Measurements from ENCODE around the gene FOLR2.

FOLR2 gene

GRCh38 chr11:72239849-72240460, 23.4 kb downstream of the FOLR2 start:
- in situ Hi-C loops (cut with MboI; ENCODE audit: low sequenced_read_pairs) = no loop called here

- in situ Hi-C loops (cut with MboI; ENCODE audit: low sequenced_read_pairs) = no loop called here
These were observed 24.1 kb downstream of the FOLR2 start for GRCh38 chr11:72240461-72241290.

- in situ Hi-C loops (cut with MboI; ENCODE audit: low sequenced_read_pairs) = no loop called here
These were observed 24.7 kb downstream of the FOLR2 start for GRCh38 chr11:72241291-72241781.

GRCh38 chr11:72242141-72242540, 25.5 kb downstream of the FOLR2 start:
- in situ Hi-C loops (cut with MboI; ENCODE audit: low sequenced_read_pairs) = no loop called here

- in situ Hi-C loops (cut with MboI; ENCODE audit: low sequenced_read_pairs) = no loop called here
These were observed 26.8 kb downstream of the FOLR2 start for GRCh38 chr11:72243173-72244059.

- in situ Hi-C loops (cut with MboI; ENCODE audit: low sequenced_read_pairs) = no loop called here
These were observed 27.4 kb downstream of the FOLR2 start, which contains the start of gene PHOX2A for GRCh38 chr11:72244060-72244360. TSS of gene PHOX2A (minus strand) at chr11:72244176. CDS start at chr11:72244004, 172 bp downstream.

- in situ Hi-C loops (cut with MboI; ENCODE audit: low sequenced_read_pairs) = no loop called here
These were observed 28.0 kb downstream of the FOLR2 start for GRCh38 chr11:72244361-72245262.

GRCh38 chr11:72245263-72245816, 28.7 kb downstream of the FOLR2 start:
- in situ Hi-C loops (cut with MboI; ENCODE audit: low sequenced_read_pairs) = no loop called here

- in situ Hi-C loops (cut with MboI; ENCODE audit: low sequenced_read_pairs) = no loop called here
These were observed 31.0 kb downstream of the FOLR2 start for GRCh38 chr11:72247584-72247983.

GRCh38 chr11:72249961-72250360, 33.4 kb downstream of the FOLR2 start:
- in situ Hi-C loops (cut with MboI; ENCODE audit: low sequenced_read_pairs) = no loop called here

- in situ Hi-C loops (cut with MboI; ENCODE audit: low sequenced_read_pairs) = no loop called here
These were observed 34.3 kb downstream of the FOLR2 start for GRCh38 chr11:72250661-72251464.

GRCh38 chr11:72251614-72252013, 35.0 kb downstream of the FOLR2 start:
- in situ Hi-C loops (cut with MboI; ENCODE audit: low sequenced_read_pairs) = no loop called here

- in situ Hi-C loops (cut with MboI; ENCODE audit: low sequenced_read_pairs) = no loop called here
These were observed 36.8 kb downstream of the FOLR2 start for GRCh38 chr11:72253392-72253791.

- in situ Hi-C loops (cut with MboI; ENCODE audit: low sequenced_read_pairs) = no loop called here
These were observed 37.9 kb downstream of the FOLR2 start for GRCh38 chr11:72254299-72254993.

- in situ Hi-C loops (cut with MboI; ENCODE audit: low sequenced_read_pairs) = no loop called here
These were observed 41.0 kb downstream of the FOLR2 start for GRCh38 chr11:72257570-72257969.

- in situ Hi-C loops (cut with MboI; ENCODE audit: low sequenced_read_pairs) = no loop called here
These were observed 42.9 kb downstream of the FOLR2 start for GRCh38 chr11:72259490-72259889.

- in situ Hi-C loops (cut with MboI; ENCODE audit: low sequenced_read_pairs) = no loop called here
These were observed 44.0 kb downstream of the FOLR2 start for GRCh38 chr11:72260574-72260973.

GRCh38 chr11:72263361-72263760, 46.8 kb downstream of the FOLR2 start:
- in situ Hi-C loops (cut with MboI; ENCODE audit: low sequenced_read_pairs) = no loop called here

GRCh38 chr11:72265951-72266350, 49.4 kb downstream of the FOLR2 start:
- in situ Hi-C loops (cut with MboI; ENCODE audit: low sequenced_read_pairs) = no loop called here
